Hepatocyte (in vitro differentiated cells): ENCODE results near the gene RCBTB1.

Experiments used
- EZH2 ChIP-seq: fragments of 200-600 bp; sonication (generic); IDR thresholded peaks from 2 replicates; pipeline ENCODE4 v1.6.1; 2016; ENCODE audit warnings: antibody characterized with exemption, mild to moderate bottlenecking, borderline replicate concordance
- EZH2phosphoT487 ChIP-seq: fragments of 200-600 bp; sonication (generic); IDR thresholded peaks from one replicate; pipeline ENCODE4 v1.6.1; 2018; ENCODE audit warnings: antibody characterized with exemption, mild to moderate bottlenecking, low read depth, moderate library complexity; ENCODE audit not compliant: unreplicated experiment, severe bottlenecking
- TF ChIP-seq, protein P1 (sequence below): fragments of 200-600 bp; sonication (generic); IDR thresholded peaks from 2 replicates; pipeline ENCODE4 v1.5.1; 2016; ENCODE audit warnings: antibody characterized with exemption, mild to moderate bottlenecking; ENCODE audit not compliant: poor library complexity

DNA sequence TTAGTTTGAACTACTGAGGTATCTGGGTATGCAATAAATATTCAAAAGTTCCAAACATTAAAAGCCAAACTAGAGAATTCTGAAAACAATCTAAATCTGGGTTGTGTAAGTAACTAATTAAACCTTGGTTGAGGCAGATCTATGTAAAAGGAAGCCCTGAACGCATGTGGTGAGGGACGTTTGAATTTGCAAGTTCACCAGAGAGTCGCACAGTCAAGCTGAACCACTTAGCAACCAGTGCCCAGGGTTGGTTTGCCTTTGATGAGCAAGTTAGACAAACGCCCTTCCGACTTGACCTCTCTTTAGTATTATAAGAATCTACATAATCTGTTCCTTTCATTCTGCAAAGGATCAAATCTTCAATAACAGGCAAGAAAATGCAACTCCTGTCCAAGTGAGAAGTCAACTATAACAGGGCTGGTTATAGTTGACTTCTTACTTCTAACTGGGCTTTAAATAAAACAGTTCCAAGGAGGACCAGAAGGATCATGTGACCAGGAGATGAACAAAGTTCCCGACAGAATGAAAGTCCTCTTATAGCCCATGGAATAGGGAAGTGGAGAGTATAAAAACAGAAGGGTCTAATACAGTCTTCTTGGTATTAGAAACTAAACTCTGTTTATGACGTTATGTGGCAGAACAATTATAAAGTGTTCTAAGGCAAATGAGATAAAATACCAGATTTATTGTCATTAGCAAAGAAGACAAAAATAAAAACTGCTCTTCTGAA, 49.0 kb downstream of the RCBTB1 start:
- TF ChIP-seq, protein P1, sequence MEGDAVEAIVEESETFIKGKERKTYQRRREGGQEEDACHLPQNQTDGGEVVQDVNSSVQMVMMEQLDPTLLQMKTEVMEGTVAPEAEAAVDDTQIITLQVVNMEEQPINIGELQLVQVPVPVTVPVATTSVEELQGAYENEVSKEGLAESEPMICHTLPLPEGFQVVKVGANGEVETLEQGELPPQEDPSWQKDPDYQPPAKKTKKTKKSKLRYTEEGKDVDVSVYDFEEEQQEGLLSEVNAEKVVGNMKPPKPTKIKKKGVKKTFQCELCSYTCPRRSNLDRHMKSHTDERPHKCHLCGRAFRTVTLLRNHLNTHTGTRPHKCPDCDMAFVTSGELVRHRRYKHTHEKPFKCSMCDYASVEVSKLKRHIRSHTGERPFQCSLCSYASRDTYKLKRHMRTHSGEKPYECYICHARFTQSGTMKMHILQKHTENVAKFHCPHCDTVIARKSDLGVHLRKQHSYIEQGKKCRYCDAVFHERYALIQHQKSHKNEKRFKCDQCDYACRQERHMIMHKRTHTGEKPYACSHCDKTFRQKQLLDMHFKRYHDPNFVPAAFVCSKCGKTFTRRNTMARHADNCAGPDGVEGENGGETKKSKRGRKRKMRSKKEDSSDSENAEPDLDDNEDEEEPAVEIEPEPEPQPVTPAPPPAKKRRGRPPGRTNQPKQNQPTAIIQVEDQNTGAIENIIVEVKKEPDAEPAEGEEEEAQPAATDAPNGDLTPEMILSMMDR: no peak
- TF ChIP-seq EZH2: no peak
- no peak for TF ChIP-seq EZH2phosphoT487
